ENCODE data around the gene DNAAF9.

DNA sequence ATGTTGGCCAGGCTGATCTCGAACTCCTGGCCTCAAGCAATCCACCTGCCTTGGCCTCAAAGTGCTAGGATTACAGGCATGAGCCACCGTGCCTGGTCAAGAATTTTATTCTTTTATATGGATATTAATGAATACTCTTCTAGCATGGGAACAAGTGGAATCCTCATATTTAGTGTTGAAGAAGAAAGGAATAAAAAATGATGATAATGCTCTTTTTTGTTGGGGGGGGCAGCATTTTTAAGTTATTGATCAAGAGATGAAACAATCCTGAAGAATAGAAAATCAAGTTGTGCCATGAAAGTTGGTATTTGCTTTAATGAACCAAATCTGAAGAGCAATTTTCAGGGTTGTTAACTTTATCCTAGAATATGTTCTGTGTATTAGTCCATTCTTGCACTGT, 6.7 kb upstream of the DNAAF9 start:
- TF ChIP-seq ZC3H11A (IDR thresholded peaks at IDR 0.05) (no peak), KDM5A (IDR thresholded peaks at IDR 0.05) (no peak), CBX2 (IDR thresholded peaks at IDR 0.05; ENCODE audit: borderline replicate concordance, low read depth) (no peak), POLR2A (IDR thresholded peaks at IDR 0.05; ENCODE audit: low read length) (no peak), CHD2 (IDR thresholded peaks at IDR 0.05; ENCODE audit: low read length, partially characterized antibody) (no peak), MAFK (IDR thresholded peaks at IDR 0.05; ENCODE audit: partially characterized antibody) (peak; percentile 78), HDAC2 (IDR thresholded peaks at IDR 0.05) (no peak), CTCF (IDR thresholded peaks at IDR 0.05) (no peak)
- TF ChIP-seq, protein P1, sequence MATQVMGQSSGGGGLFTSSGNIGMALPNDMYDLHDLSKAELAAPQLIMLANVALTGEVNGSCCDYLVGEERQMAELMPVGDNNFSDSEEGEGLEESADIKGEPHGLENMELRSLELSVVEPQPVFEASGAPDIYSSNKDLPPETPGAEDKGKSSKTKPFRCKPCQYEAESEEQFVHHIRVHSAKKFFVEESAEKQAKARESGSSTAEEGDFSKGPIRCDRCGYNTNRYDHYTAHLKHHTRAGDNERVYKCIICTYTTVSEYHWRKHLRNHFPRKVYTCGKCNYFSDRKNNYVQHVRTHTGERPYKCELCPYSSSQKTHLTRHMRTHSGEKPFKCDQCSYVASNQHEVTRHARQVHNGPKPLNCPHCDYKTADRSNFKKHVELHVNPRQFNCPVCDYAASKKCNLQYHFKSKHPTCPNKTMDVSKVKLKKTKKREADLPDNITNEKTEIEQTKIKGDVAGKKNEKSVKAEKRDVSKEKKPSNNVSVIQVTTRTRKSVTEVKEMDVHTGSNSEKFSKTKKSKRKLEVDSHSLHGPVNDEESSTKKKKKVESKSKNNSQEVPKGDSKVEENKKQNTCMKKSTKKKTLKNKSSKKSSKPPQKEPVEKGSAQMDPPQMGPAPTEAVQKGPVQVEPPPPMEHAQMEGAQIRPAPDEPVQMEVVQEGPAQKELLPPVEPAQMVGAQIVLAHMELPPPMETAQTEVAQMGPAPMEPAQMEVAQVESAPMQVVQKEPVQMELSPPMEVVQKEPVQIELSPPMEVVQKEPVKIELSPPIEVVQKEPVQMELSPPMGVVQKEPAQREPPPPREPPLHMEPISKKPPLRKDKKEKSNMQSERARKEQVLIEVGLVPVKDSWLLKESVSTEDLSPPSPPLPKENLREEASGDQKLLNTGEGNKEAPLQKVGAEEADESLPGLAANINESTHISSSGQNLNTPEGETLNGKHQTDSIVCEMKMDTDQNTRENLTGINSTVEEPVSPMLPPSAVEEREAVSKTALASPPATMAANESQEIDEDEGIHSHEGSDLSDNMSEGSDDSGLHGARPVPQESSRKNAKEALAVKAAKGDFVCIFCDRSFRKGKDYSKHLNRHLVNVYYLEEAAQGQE (IDR thresholded peaks at IDR 0.05) = no peak
